A549 (cell line): ENCODE measurements around the gene TMPRSS9. TPM values are rescaled to one million over a fixed set of nuclear protein-coding genes. Genes with fewer than 3 reads are reported as not detected.

Experiments used
- ATAC-seq, 2 experiments: fragments of 200-7000 bp in 1 of 2; fragments of >200 bp in 1 of 2; cut with Nextera tagmentation in 1 of 2; cut with Tn5 transposase in 1 of 2; 3 replicates each; pipeline versions ENCODE4 v1.8.0 to v1.9.1; 2018 to 2020; ENCODE audit warnings: mild to moderate bottlenecking in 1 of 2, moderate library complexity in 1 of 2
- CTCF ChIA-PET: fragments of 300-600 bp; sonication (Branson Sonifier 250); formaldehyde crosslinking; extraction: SDS; loops from one replicate; lab custom pipeline; 2021; ENCODE audit warnings: antibody characterized with exemption, inconsistent platforms; lab: Yijun Ruan, JAX
- POLR2A ChIA-PET: fragments of 350-600 bp; formaldehyde crosslinking; extraction: SDS; loops from one replicate; lab custom pipeline; 2021; ENCODE audit warnings: antibody characterized with exemption, inconsistent platforms; lab: Yijun Ruan, JAX
- DNase-seq, 2 experiments: peaks; one replicate each; pipeline versions ENCODE4 v3.0.0 to v3.0.0-alpha.2; 2011 to 2016; ENCODE audit warnings: low read depth in 1 of 2, low spot score in 1 of 2
- FAIRE-seq: peaks from 2 replicates; lab custom pipeline; 2011; peaks lifted over from hg19 to GRCh38; lab: Jason Lieb, UNC
- H3K27ac ChIP-seq, 2 experiments: fragments of >200 bp; sonication (Bioruptor Twin); formaldehyde crosslinking; 3 replicates each; pipeline ENCODE4 v1.5.1; 2016 to 2017
- H3K4me1 ChIP-seq: fragments of >200 bp; sonication (Bioruptor Twin); formaldehyde crosslinking; 3 replicates; pipeline ENCODE4 v1.6.1; 2016
- H3K4me2 ChIP-seq: fragments of >200 bp; sonication (Bioruptor Twin); formaldehyde crosslinking; 3 replicates; pipeline ENCODE4 v1.6.1; 2016
- H3K4me3 ChIP-seq: fragments of >200 bp; sonication (Bioruptor Twin); formaldehyde crosslinking; 3 replicates; pipeline ENCODE4 v1.5.1; 2016
- H3K9me3 ChIP-seq: fragments of >200 bp; sonication (Bioruptor Twin); formaldehyde crosslinking; 3 replicates; pipeline ENCODE4 v1.6.1; 2016
- BHLHE40 ChIP-seq: IDR thresholded peaks from 2 replicates; pipeline ENCODE4 v1.6.1; 2012; ENCODE audit warnings: low read depth, low read length, inconsistent platforms
- EHF ChIP-seq: fragments of 250-450 bp; sonication (Bioruptor Pico); IDR thresholded peaks from 2 replicates; pipeline ENCODE4 v1.5.0; 2020; ENCODE audit warnings: mild to moderate bottlenecking
- FOSL2 ChIP-seq, 2 experiments: fragments of 450-650 bp in 1 of 2; fragments of >200 bp in 1 of 2; sonication (Bioruptor Twin) in 1 of 2; formaldehyde crosslinking; IDR thresholded peaks; 2 replicates each; pipeline versions ENCODE4 v1.5.0 to v1.6.1; 2016 to 2020; ENCODE audit warnings: mild to moderate bottlenecking in 1 of 2, moderate library complexity in 1 of 2
- FOXS1 ChIP-seq: fragments of 250-450 bp; sonication (Bioruptor Pico); IDR thresholded peaks from 2 replicates; pipeline ENCODE4 v1.5.0; 2020; ENCODE audit warnings: mild to moderate bottlenecking, moderate library complexity
- HDAC2 ChIP-seq: fragments of 200-600 bp; sonication (generic); IDR thresholded peaks from 2 replicates; pipeline ENCODE4 v1.6.1; 2016
- JUNB ChIP-seq: fragments of >200 bp; sonication (Bioruptor Twin); formaldehyde crosslinking; IDR thresholded peaks from 2 replicates; pipeline ENCODE4 v1.6.1; 2016
- NFE2L2 ChIP-seq: fragments of 150-350 bp; conservative IDR thresholded peaks from 2 replicates; pipeline ENCODE4 v1.6.1; 2014; ENCODE audit warnings: low read length
- RAD21 ChIP-seq, 2 experiments: fragments of >200 bp in 1 of 2; sonication (Bioruptor Twin) in 1 of 2; formaldehyde crosslinking in 1 of 2; IDR thresholded peaks in 1 of 2; conservative IDR thresholded peaks in 1 of 2; 2 replicates in 1 of 2; 3 replicates in 1 of 2; pipeline ENCODE4 v1.6.1; 2012 to 2018; ENCODE audit warnings: inconsistent platforms in 1 of 2
- REST ChIP-seq: fragments of 200-600 bp; sonication (generic); IDR thresholded peaks from 2 replicates; pipeline ENCODE4 v1.6.1; 2016; ENCODE audit warnings: antibody characterized with exemption, mild to moderate bottlenecking, moderate library complexity
- RNF2 ChIP-seq: fragments of 200-600 bp; sonication (generic); IDR thresholded peaks from 2 replicates; pipeline ENCODE4 v1.6.1; 2016; ENCODE audit warnings: low read depth, mild to moderate bottlenecking, antibody characterized with exemption, moderate library complexity, borderline replicate concordance
- SREBF2 ChIP-seq: fragments of 450-650 bp; IDR thresholded peaks from 2 replicates; pipeline ENCODE4 v1.6.1; 2014; ENCODE audit warnings: mild to moderate bottlenecking, moderate library complexity
- TFCP2L1 ChIP-seq: fragments of 250-450 bp; sonication (Bioruptor Pico); IDR thresholded peaks from 2 replicates; pipeline ENCODE4 v1.5.0; 2021; ENCODE audit warnings: mild to moderate bottlenecking
- ZFP36 ChIP-seq: fragments of 450-650 bp; IDR thresholded peaks from 2 replicates; pipeline ENCODE4 v1.6.1; 2014; ENCODE audit warnings: borderline replicate concordance; ENCODE audit not compliant: partially characterized antibody
- WGBS: methylation state at CpG from one replicate; pipeline ENCODE4 v1.1.6; 2017; ENCODE audit errors: missing lambda C conversion rate; 5-methylcytosine and 5-hydroxymethylcytosine counted together
- polyA plus RNA-seq, 4 experiments: library from polyadenylated mRNA; depleted of rRNA in 3 of 4; stranded (reverse); fragments of >200 nt; fragmentation: RNase III in 1 of 4; extraction: RNeasy Plus Mini Kit Qiagen cat#74134 plus additional on column Dnase treatment in 1 of 4; gene quantifications; 2 replicates in 3 of 4; 3 replicates in 1 of 4; pipeline ENCODE4 v1.2.3, GENCODE V29; 2011 to 2017
- TF ChIP-seq, protein P1 (sequence below): IDR thresholded peaks from 2 replicates; pipeline ENCODE4 v1.6.1; 2012
- TF ChIP-seq, protein P2 (sequence below): fragments of 150-350 bp; IDR thresholded peaks from 2 replicates; pipeline ENCODE4 v1.6.1; 2014; ENCODE audit warnings: low read depth, mild to moderate bottlenecking, low read length

TMPRSS9 gene
- polyA plus RNA-seq, 2 of the 4 experiments (the other 2 are of a cell fraction) = 0.01 TPM; not detected in 1

- CTCF ChIA-PET = interaction anchor here (1.2 kb wide), 1 partner anchor 12 kb away, joined by 3 read pairs; the partner anchor contains the start of gene LINGO3
- H3K9me3 ChIP-seq = peaks cover 6% of the 10 kb centered on the region; the same call in 1 of the 3 replicates
- POLR2A ChIA-PET = no interaction called here
- no peak for TF ChIP-seq BHLHE40
- no peak for TF ChIP-seq TFCP2L1 (CRISPR knock-in tag)
- 88% methylated on average over 4 of the region's 12 CpGs for whole genome bisulfite sequencing
- no peak overlapping the region for H3K27ac ChIP-seq
- DNase-seq = no peak
- H3K4me2 ChIP-seq = no peak overlapping the region
- FAIRE-seq = no peak
- no peaks in the 10 kb centered on the region for H3K4me1 ChIP-seq
- no peak overlapping the region for H3K4me3 ChIP-seq
- no peak; a peak in 1 of 6 replicates for ATAC-seq
Measured at GRCh38 chr19:2320049-2320448, 40.0 kb upstream of the TMPRSS9 start.

GRCh38 chr19:2320939-2321338 lies 39.1 kb upstream of the TMPRSS9 start:
- ChIA-PET POLR2A (no interaction called here), CTCF (interaction anchor here (1.2 kb wide), 1 partner anchor 12 kb away, joined by 3 read pairs; the partner anchor contains the start of gene LINGO3)
- ATAC-seq = no peak

GRCh38 chr19:2321565-2322283 lies 38.3 kb upstream of the TMPRSS9 start:
- Histone ChIP-seq H3K9me3 (no peaks in the 10 kb centered on the region), H3K4me2 (no peak overlapping the region)
- ChIA-PET CTCF (no interaction called here), POLR2A (no interaction called here)
- 96% methylated on average over 16 of the region's 39 CpGs for WGBS
- DNase-seq = no peak
- TF ChIP-seq, protein P1, sequence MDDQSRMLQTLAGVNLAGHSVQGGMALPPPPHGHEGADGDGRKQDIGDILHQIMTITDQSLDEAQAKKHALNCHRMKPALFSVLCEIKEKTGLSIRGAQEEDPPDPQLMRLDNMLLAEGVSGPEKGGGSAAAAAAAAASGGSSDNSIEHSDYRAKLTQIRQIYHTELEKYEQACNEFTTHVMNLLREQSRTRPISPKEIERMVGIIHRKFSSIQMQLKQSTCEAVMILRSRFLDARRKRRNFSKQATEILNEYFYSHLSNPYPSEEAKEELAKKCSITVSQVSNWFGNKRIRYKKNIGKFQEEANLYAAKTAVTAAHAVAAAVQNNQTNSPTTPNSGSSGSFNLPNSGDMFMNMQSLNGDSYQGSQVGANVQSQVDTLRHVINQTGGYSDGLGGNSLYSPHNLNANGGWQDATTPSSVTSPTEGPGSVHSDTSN = no peak
- TF ChIP-seq TFCP2L1 (CRISPR knock-in tag) (no peak), ZFP36 (no peak), FOSL2 (IDR thresholded peaks at IDR 0.05) (no peak), FOSL2 (CRISPR knock-in tag; IDR thresholded peaks at IDR 0.05) (no peak), RNF2 (no peak), NFE2L2 (no peak), EHF (CRISPR knock-in tag) (no peak), RAD21 (conservative IDR thresholded peaks at IDR 0.05 in 1 of 2, IDR thresholded peaks at IDR 0.05 in 1 of 2) (no peak), REST (no peak), HDAC2 (no peak), JUNB (no peak), SREBF2 (no peak), FOXS1 (CRISPR knock-in tag) (no peak)
- TF ChIP-seq, all 56 proteins: peak for 0
- Histone ChIP-seq H3K4me1 (no peaks in the 10 kb centered on the region), H3K27ac (no peak overlapping the region), H3K4me3 (no peak overlapping the region)
- ATAC-seq = no peak
- no peak for FAIRE-seq

More at GRCh38 chr19:2320939-2321338, 39.1 kb upstream of the TMPRSS9 start:
- no peak overlapping the region for H3K27ac ChIP-seq
- TF ChIP-seq, protein P2, sequence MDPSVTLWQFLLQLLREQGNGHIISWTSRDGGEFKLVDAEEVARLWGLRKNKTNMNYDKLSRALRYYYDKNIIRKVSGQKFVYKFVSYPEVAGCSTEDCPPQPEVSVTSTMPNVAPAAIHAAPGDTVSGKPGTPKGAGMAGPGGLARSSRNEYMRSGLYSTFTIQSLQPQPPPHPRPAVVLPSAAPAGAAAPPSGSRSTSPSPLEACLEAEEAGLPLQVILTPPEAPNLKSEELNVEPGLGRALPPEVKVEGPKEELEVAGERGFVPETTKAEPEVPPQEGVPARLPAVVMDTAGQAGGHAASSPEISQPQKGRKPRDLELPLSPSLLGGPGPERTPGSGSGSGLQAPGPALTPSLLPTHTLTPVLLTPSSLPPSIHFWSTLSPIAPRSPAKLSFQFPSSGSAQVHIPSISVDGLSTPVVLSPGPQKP = no peak
- TF ChIP-seq, all 56 proteins: peak for 0
- H3K4me1 ChIP-seq = no peaks in the 10 kb centered on the region
- H3K9me3 ChIP-seq = no peaks in the 10 kb centered on the region
- FAIRE-seq = no peak
- WGBS = 89% methylated on average over 7 of the region's 12 CpGs
- DNase-seq = no peak
- no peak overlapping the region for H3K4me3 ChIP-seq
- no peak overlapping the region for H3K4me2 ChIP-seq
